Measurements from ENCODE around the gene TAL1. TPM values are rescaled to one million over a fixed set of nuclear protein-coding genes. Genes with fewer than 3 reads are reported as not detected.

TAL1 gene
- total RNA-seq, 1 experiment from 2014 or later = not detected

- H3K9me3 ChIP-seq (ENCODE audit: control insufficient read depth, low read depth, low read length) = no peaks in the 10 kb centered on the region
- no peaks in the 10 kb centered on the region for H3K23me2 ChIP-seq (ENCODE audit: insufficient read length, low read depth, low read length, poor library complexity, severe bottlenecking)
- H4K20me1 ChIP-seq (ENCODE audit: control insufficient read depth, insufficient read depth, insufficient read length) = no peaks in the 10 kb centered on the region
- WGBS (ENCODE audit: extremely low coverage, insufficient read length, low lambda C conversion rate) = no CpG with 5 or more reads among the region's 12 CpGs
- no peaks in the 10 kb centered on the region for H3K79me1 ChIP-seq (ENCODE audit: insufficient read depth, low read depth, low read length, poor library complexity, severe bottlenecking)
- no peak overlapping the region for H3K23ac ChIP-seq (ENCODE audit: insufficient read length, low read depth, low read length)
- Mint-ChIP-seq H3K27ac (no peak overlapping the region), H3K9me3 (no peaks in the 10 kb centered on the region), H3K4me1 (peaks cover 5% of the 10 kb centered on the region in 2 experiments; a peak in 3 of 4 replicates), H3K27me3 (ENCODE audit: low read depth) (peaks cover 42% of the 10 kb centered on the region), H3K36me3 (ENCODE audit: insufficient read depth in 1 of 3, low read depth in 3 of 3) (no peaks in the 10 kb centered on the region), H3K4me3 (no peak overlapping the region)
- H3K14ac ChIP-seq (ENCODE audit: insufficient read depth, low read length) = no peak overlapping the region
- no peak overlapping the region for H3K9ac ChIP-seq (ENCODE audit: extremely low read depth, insufficient read length, low read length)
- H4K8ac ChIP-seq (replicated peaks; ENCODE audit: insufficient read length, low read depth, low read length) = no peak overlapping the region
- no peak overlapping the region for H3K18ac ChIP-seq (ENCODE audit: insufficient read length, low read depth, low read length)
- no peak overlapping the region for H4K91ac ChIP-seq (ENCODE audit: insufficient read length, low read depth, low read length)
- H2BK15ac ChIP-seq (ENCODE audit: low read depth, low read length) = no peak overlapping the region
- no peak overlapping the region for H2BK20ac ChIP-seq (ENCODE audit: low read depth, low read length, poor library complexity, severe bottlenecking)
- no peak for TF ChIP-seq CTCF (conservative IDR thresholded peaks at IDR 0.05)
- H2AK5ac ChIP-seq (ENCODE audit: insufficient read length, low read length) = no peak overlapping the region
- no peak overlapping the region for H2BK5ac ChIP-seq (ENCODE audit: insufficient read length, low read length)
- no peak overlapping the region for H3K4ac ChIP-seq (ENCODE audit: low read depth, low read length)
- H3T11ph ChIP-seq (ENCODE audit: low read length) = no peak overlapping the region
- H3K79me2 ChIP-seq (ENCODE audit: insufficient read depth, low read length) = no peaks in the 10 kb centered on the region
- H2AFZ ChIP-seq (ENCODE audit: low read length) = no peak overlapping the region
- no peaks in the 10 kb centered on the region; the same call in 1 of the 2 replicates for H3K4me1 ChIP-seq (ENCODE audit: insufficient read depth, low read length)
- no peak overlapping the region for H3K4me2 ChIP-seq (ENCODE audit: insufficient read depth, insufficient read length, low read length)
- no peak overlapping the region for H4K5ac ChIP-seq (ENCODE audit: insufficient read length, low read depth, low read length)
- H2BK12ac ChIP-seq (ENCODE audit: insufficient read length, low read depth, low read length) = no peak overlapping the region
- DNase-seq = no peak
- H3K27ac ChIP-seq (ENCODE audit: insufficient read length, low read depth, low read length) = no peak overlapping the region
- no peak overlapping the region for H3K56ac ChIP-seq (ENCODE audit: insufficient read length, low read depth, low read length)
- H2BK120ac ChIP-seq (ENCODE audit: low read depth, low read length, poor library complexity, severe bottlenecking) = no peak overlapping the region
- H3K27me3 ChIP-seq (ENCODE audit: insufficient read depth, low read length) = peaks cover 16% of the 10 kb centered on the region; the same call in 1 of the 2 replicates
These were observed 15.6 kb downstream of the TAL1 start for GRCh38 chr1:47216278-47217059.
